ENCODE data around the gene ZIC1.

Gene ZIC1

DNA sequence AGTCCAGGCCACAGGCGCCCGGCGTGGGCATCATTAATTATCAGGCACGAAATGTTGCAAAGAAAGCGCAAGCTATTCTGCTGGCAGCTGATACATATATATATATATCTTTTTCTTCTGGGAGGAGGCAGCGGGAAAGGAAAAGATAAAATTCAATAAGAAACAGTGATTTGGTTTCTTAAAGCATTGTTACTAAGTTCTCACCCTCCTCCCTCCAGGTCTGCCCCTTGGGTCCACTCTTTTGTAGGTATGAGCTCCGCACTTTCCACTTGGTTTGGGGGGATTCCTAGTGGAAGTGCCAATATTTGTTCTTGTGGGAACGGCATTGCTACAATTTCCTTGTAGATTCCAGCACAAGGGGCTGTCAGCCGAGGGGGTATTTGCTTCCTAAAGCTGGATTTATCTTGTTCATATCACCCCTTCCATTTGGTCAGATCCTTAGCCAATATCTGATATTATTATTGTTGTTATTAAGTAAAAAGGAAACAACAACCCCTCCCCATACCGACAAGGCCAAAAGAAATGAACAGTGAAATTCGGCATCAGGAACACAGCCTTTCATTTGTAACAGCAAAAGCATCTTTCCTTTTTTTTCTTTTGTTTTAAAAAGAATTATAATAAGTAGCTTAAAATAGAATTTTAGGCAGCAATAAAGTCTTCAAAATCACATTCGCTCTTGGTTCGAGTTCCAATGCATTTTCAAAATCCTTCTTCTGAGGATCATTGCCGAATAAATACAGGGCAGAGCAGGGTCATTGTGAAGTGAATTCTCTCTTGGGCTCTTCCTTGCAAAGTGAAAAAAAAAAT is 15.6 kb downstream of the ZIC1 start:
- DNase-seq: no peak

DNA sequence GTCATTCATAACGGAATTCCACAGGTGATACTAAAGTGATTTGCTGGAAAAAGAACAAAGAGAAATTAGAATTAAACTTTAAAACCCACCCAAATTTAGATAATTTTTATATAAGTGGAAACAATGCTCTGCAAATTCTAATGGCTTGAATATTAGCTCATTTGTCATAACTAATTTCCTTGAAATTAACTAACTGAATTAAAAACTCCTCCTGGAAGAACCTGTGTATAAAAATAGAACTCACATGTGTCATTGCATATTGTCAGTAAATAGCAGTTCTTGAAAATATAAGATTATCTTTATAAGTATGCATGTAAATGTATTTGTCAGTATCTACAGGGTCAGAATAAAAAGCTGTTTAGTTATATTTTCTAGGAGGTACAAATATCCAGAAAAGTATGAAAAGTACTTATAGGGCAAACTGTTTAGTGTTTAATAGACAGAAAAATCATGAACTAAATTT is 16.3 kb downstream of the ZIC1 start:
- no peak for DNase-seq

GRCh38 chr3:147426931-147427330 is 17.8 kb downstream of the ZIC1 start:
- DNase-seq: no peak

- no peak for DNase-seq
These were observed 18.6 kb downstream of the ZIC1 start for GRCh38 chr3:147427746-147428145.

DNA sequence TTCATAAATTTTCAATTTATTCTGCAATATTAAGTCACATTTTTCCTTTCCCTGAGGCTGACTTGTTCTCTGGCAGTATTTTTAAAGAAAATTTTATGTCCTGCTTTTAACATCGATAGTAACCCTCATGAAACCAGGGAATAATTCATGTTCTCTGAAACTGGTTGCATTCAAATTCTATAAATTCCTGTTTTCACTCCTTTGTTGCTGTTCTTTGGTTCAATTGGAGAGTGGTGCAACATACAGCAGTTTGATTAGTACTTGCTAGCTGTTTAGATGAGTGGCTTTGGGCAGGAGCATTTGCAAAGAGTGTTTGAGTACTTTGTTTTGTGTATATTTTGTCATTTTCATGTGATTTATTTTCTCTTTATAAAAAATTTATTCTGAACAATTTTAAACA is 19.2 kb downstream of the ZIC1 start:
- DNase-seq: no peak

DNA sequence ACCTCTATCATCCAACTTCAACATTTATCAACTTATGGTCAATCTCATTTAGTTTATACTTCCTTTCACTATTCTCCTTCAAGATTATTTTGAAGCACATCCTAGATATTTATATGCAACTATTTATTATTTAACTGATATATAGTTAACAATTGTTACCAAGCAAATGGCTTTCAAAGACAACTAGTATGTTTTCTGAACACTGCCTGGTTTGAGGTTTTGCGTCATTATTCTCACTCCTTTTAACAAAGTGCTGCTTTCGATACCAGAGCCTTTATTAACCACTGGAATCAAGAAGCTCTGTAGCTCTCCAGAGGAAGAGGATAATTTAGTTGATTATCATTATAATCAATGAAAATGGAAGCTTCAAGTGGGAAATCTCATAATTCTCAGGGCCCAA is 19.6 kb downstream of the ZIC1 start:
- no peak for DNase-seq

- DNase-seq: no peak
These were observed 22.6 kb downstream of the ZIC1 start for GRCh38 chr3:147431751-147432150.

- no peak for DNase-seq
These were observed 38.1 kb downstream of the ZIC1 start for GRCh38 chr3:147447224-147447623.

DNA sequence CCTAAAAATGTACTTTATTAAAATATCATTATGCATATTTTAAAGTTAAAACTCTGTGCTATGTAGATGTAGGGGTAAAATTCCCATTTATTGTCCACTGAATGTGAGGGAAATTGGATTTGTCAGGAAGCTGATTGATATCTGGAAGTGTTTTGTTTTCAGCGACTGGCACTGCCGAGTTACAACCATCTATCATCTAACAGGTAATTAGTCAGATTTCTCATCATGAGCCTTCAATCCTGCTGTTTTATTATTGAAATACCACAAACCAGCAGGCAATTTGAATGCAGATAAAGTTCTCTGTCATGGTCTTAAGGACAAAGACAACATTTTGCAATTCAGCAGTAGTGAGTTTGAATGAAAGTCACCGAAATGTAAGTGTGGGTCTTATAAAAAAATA is 40.5 kb downstream of the ZIC1 start:
- no peak for DNase-seq

- DNase-seq: no peak
These were observed 50.0 kb downstream of the ZIC1 start for GRCh38 chr3:147458995-147459704.

DNA sequence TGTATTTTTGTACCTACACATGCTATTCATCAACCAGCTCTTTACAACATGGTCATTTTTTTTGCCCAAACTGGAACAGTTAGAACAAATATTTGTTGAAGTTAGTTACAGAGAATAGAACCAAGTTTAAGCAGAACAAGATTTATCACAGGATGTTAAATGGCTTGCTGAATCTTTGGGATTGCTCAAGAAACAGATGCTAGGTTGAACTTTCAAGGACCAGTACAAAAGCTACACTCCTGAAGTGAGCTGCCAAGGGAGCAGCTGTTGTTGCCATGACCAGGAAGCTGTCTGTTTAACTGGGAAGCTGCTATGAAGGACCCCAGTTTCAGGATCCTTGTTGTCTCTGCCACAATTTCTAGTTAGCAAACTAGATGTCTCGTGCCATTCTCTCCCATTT is 53.7 kb downstream of the ZIC1 start:
- DNase-seq: no peak

All from NCI-H526 (cell line).